Stimulated activated CD4-positive, alpha-beta T cell treated with anti-CD3 and anti-CD28 coated beads, Interleukin-2, amount 100 ng/mL, for 24 hours (primary cell): Measurements from ENCODE around the gene RNLS.
"Not testable (repeated sequence)": the region's sequence is repeated elsewhere in the genome, so short reads cannot be mapped to it uniquely, and the experiment has no call there.

Experiments
- DNase-seq, 2 donors: peaks; one replicate each; pipeline ENCODE4 v3.0.0-alpha.2; 2020

RNLS gene

GRCh38 chr10:88286030-88286429 is 297.1 kb downstream of the RNLS start:
- DNase-seq = no peak

- no peak for DNase-seq
Measured at GRCh38 chr10:88281592-88282347, 301.3 kb downstream of the RNLS start.

- DNase-seq = no peak
Measured at GRCh38 chr10:88280518-88280917, 302.6 kb downstream of the RNLS start.

GRCh38 chr10:88278912-88279311 is 304.2 kb downstream of the RNLS start:
- no peak for DNase-seq

GRCh38 chr10:88276945-88277344 is 306.2 kb downstream of the RNLS start:
- not testable (repeated sequence) for DNase-seq

- DNase-seq = no peak
Measured at GRCh38 chr10:88274286-88274685, 308.8 kb downstream of the RNLS start.

- DNase-seq = no peak
Measured at GRCh38 chr10:88273567-88273966, 309.6 kb downstream of the RNLS start.

- peak in 1 of 2 donors; percentile 8 for DNase-seq
Measured at GRCh38 chr10:88271761-88272543, 311.2 kb downstream of the RNLS start.

GRCh38 chr10:88270871-88271713 is 312.0 kb downstream of the RNLS start:
- DNase-seq = peak; percentile 41 to 46

- no peak for DNase-seq
Measured at GRCh38 chr10:88270061-88270808, 312.9 kb downstream of the RNLS start.

- no peak for DNase-seq
Measured at GRCh38 chr10:88262591-88263234, 320.4 kb downstream of the RNLS start.

GRCh38 chr10:88261152-88261551 is 322.0 kb downstream of the RNLS start:
- no peak for DNase-seq

GRCh38 chr10:88260329-88261051 is 322.6 kb downstream of the RNLS start:
- no peak for DNase-seq

- no peak for DNase-seq
Measured at GRCh38 chr10:88259381-88259780, 323.7 kb downstream of the RNLS start.

GRCh38 chr10:88256886-88257285 is 326.2 kb downstream of the RNLS start:
- no peak for DNase-seq

GRCh38 chr10:88256013-88256680 is 327.0 kb downstream of the RNLS start:
- no peak for DNase-seq

- peak in 1 of 2 donors; percentile 6 for DNase-seq
Measured at GRCh38 chr10:88254091-88254490, 329.0 kb downstream of the RNLS start.

GRCh38 chr10:88253622-88254021 is 329.5 kb downstream of the RNLS start:
- DNase-seq = no peak

GRCh38 chr10:88253128-88253527 is 330.0 kb downstream of the RNLS start:
- no peak for DNase-seq

GRCh38 chr10:88249450-88249849 is 333.7 kb downstream of the RNLS start:
- DNase-seq = no peak

- DNase-seq = no peak
Measured at GRCh38 chr10:88246675-88247074, 336.4 kb downstream of the RNLS start.
